ENCODE results near the gene PUS1. TPM values are rescaled to one million over a fixed set of nuclear protein-coding genes. Genes with fewer than 3 reads are reported as not detected.

The PUS1 gene
- total and polyA plus RNA-seq, 2 of the 8 experiments (the other 6 are each of a cell fraction or from before 2014, with no cell fraction given), result 48.1 to 81.2 TPM

DNA sequence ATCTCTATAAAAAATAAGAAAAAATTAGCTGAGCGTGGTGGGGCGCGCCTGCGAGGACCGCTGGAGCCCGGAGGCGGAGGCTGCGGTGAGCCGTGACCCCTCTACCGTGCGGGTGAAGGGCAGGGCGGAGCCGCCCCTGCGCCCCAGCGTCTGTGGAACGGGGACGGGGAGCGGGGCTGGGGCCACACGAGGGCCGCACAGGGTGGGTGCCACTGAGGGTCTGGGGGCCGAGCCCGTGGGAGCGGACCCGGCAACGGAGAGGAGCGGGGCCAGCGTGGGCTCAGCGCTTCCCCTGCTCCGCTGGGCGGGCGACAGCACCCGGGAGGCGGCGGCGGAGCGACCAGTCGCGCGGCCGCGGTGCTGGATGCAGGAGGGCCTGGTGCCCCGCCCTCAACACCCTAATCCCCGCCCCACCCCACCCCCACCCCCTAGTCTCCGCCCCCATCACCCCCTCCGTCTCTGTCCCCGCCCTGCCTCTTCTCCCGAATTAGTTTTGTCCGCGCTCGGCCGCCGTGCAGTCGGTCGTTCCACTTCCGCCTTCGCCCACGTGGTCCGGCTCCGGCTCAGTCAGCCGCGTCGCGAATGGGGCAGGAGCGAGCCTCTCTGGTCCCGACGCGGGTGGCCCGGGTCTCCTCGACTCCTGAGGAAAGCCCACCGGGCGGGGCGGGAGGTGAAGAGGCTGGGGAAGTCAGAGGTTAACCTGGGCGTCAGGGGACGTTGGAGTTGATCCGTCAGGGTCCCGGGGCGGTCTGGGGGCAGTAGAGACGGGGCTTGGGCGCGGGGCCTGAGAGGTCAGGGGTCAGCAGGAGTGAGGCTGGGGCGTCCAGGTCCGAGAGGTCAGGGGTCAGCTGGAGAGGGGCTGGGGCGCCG, at the start of gene PUS1 (continued):
- peak in 1 of 2 experiments; percentile 12; a peak in 1 of 4 replicates for TF ChIP-seq HDAC2 (IDR thresholded peaks at IDR 0.05; ENCODE audit: borderline replicate concordance in 1 of 2, low read depth in 2 of 2, low read length in 2 of 2)
- no peak for TF ChIP-seq SAP30 (IDR thresholded peaks at IDR 0.05; ENCODE audit: insufficient read depth, insufficient replicate concordance, low read length)
- peak; percentile 93 to 96 for TF ChIP-seq SIN3A (conservative IDR thresholded peaks at IDR 0.05 in 1 of 2, IDR thresholded peaks at IDR 0.05 in 1 of 2; ENCODE audit: low read depth in 1 of 2, low read length in 2 of 2)
- TF ChIP-seq TBP (IDR thresholded peaks at IDR 0.05; ENCODE audit: low read depth, low read length), result peak; percentile 51; the same call in 1 of the 2 replicates
